Suprapubic skin (tissue), 4 donors: ENCODE measurements around the gene CPNE7. TPM values are rescaled to one million over a fixed set of nuclear protein-coding genes. Genes with fewer than 3 reads are reported as not detected.
A peak's percentile ranks its signal among the peaks of the same experiment; 100 is the strongest.

Experiments
- DNase-seq, 2 donors: peaks; one replicate each; pipeline ENCODE4 v3.0.0-alpha.2; 2019; ENCODE audit warnings: low spot score in 2 of 2
- H3K27ac ChIP-seq: fragments of 200-600 bp; sonication (generic); one replicate; pipeline ENCODE4 v1.5.1; 2019
- H3K27me3 ChIP-seq: fragments of 200-600 bp; sonication (generic); one replicate; pipeline ENCODE4 v1.5.1; 2019
- H3K36me3 ChIP-seq: fragments of 200-600 bp; sonication (generic); one replicate; pipeline ENCODE4 v1.5.1; 2019
- H3K4me1 ChIP-seq: fragments of 200-600 bp; sonication (generic); one replicate; pipeline ENCODE4 v1.5.1; 2019
- H3K4me3 ChIP-seq: fragments of 200-600 bp; sonication (generic); one replicate; pipeline ENCODE4 v1.5.1; 2019; ENCODE audit warnings: mild to moderate bottlenecking
- H3K9me3 ChIP-seq: fragments of 200-600 bp; sonication (generic); one replicate; pipeline ENCODE4 v1.5.1; 2019
- CTCF ChIP-seq, 2 donors: fragments of 200-600 bp in 1 of 2; fragments of 450-650 bp in 1 of 2; sonication (generic) in 1 of 2; IDR thresholded peaks; one replicate each; pipeline ENCODE4 v1.5.1; 2016 to 2019; ENCODE audit warnings: antibody characterized with exemption in 2 of 2, mild to moderate bottlenecking in 1 of 2, moderate library complexity in 1 of 2
- EP300 ChIP-seq: sonication (generic); formaldehyde crosslinking; IDR thresholded peaks from one replicate; pipeline ENCODE4 v1.6.1; 2017; ENCODE audit warnings: antibody characterized with exemption
- POLR2A ChIP-seq, 2 donors: fragments of 450-650 bp; IDR thresholded peaks; one replicate each; pipeline ENCODE4 v1.6.1; 2017; ENCODE audit warnings: antibody characterized with exemption in 2 of 2, mild to moderate bottlenecking in 2 of 2, moderate library complexity in 2 of 2
- POLR2AphosphoS5 ChIP-seq, 3 donors: sonication (generic); formaldehyde crosslinking; IDR thresholded peaks; one replicate each; pipeline ENCODE4 v1.6.1; 2017; ENCODE audit warnings: antibody characterized with exemption in 3 of 3
- WGBS: methylation state at CpG from one replicate; pipeline ENCODE4 v1.1.5; 2018; 5-methylcytosine and 5-hydroxymethylcytosine counted together
- total RNA-seq, 4 donors: library from RNA; depleted of rRNA; stranded (reverse); fragments of >200 nt; gene quantifications; one replicate each; pipeline ENCODE4 v1.1.0, GENCODE V29; 2016

The CPNE7 gene
- total RNA-seq, result 10 to 100 TPM in 1 of 4 donors, 1 to 10 TPM in 1, under 1 TPM in 1, not detected in 1; 0.51 to 12.9 (median 2.9) TPM

DNA sequence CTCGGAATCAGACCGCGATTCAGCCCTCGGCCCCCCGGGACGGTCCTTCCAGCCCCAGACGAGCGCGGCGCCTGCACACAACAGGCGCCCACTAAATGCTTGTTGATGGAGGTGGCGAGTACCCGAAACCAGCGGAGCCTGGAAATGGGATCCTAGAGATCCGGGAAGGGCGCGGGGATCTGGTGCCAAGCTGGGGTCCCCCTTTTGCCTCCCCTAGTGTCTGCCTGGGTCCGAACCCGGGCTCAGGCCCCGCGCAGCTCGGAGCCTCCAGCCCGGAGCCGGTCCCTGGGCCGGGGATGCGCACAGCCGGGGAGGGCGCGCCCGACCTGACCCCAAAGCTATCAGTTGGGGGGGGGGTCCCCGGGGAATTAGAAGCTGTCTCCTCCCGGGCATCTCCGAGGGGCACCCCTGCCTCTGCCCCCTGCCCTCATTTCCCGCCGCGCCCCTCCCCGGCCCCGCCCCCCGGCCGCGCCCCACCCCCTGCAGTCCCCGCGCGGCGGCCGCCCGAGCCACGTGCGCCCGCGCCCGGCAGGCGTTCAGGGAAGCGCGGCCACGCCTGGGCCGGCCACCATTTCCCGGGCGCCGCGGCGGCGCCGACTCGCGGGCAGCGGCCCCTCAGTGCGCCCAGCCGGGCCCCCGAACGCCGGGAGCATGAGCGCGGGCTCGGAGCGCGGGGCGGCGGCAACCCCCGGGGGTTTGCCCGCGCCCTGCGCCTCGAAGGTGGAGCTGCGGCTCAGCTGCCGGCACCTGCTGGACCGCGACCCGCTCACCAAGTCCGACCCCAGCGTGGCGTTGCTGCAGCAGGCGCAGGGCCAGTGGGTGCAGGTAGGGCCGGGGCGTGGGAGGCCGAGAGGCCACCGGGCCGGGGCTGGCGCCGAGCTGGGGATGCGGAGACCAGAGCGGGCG lies at the start of gene CPNE7:
CPNE7 (plus strand) TSS at position 512 of the 906 bp plus-strand sequence; CDS start at position 652, 140 bp downstream.
- Histone ChIP-seq H3K9me3 (no peaks in the 10 kb centered on the region), H3K4me3 (peak within 1 kb of the TSS; percentile 42), H3K27ac (no peak within 1 kb of the TSS), H3K36me3 (no peaks in the 10 kb centered on the region), H3K4me1 (peaks cover 30% of the 10 kb centered on the region), H3K27me3 (peaks cover 48% of the 10 kb centered on the region)
- DNase-seq, result no peak
- TF ChIP-seq POLR2AphosphoS5 (IDR thresholded peaks at IDR 0.05) (no peak), EP300 (no peak), POLR2A (IDR thresholded peaks at IDR 0.05) (no peak), CTCF (IDR thresholded peaks at IDR 0.05) (no peak)
- no CpG with 5 or more reads among the region's 103 CpGs for WGBS

DNA sequence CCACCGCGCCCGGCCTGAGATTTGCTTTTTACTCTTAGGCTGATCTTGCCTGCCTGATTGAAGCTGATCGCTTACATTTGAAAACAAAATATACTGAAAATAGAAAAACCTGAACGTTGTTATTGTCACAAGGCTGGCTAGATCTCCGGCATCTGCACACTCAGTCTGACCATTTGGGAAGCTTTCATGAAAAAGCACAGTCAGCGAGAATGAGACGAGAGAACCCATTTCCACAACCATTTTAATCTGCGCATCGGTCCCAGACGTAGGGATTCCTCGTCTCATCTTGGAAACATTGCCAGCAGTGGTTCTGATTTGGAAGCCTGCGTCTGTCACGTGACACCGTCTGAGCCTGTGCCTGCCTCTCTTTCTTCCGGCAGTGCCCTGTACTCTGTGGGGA lies 46.5 kb upstream of the CPNE7 start:
- Histone ChIP-seq H3K4me1 (no peaks in the 10 kb centered on the region), H3K9me3 (no peaks in the 10 kb centered on the region), H3K27me3 (no peaks in the 10 kb centered on the region), H3K4me3 (no peak overlapping the region), H3K27ac (no peak overlapping the region), H3K36me3 (peaks cover 95% of the 10 kb centered on the region)
- DNase-seq, result no peak
- TF ChIP-seq EP300 (no peak), POLR2AphosphoS5 (IDR thresholded peaks at IDR 0.05) (no peak), CTCF (IDR thresholded peaks at IDR 0.05) (no peak), POLR2A (IDR thresholded peaks at IDR 0.05) (no peak)
- 91% methylated on average over 16 of the region's 16 CpGs for WGBS

DNA sequence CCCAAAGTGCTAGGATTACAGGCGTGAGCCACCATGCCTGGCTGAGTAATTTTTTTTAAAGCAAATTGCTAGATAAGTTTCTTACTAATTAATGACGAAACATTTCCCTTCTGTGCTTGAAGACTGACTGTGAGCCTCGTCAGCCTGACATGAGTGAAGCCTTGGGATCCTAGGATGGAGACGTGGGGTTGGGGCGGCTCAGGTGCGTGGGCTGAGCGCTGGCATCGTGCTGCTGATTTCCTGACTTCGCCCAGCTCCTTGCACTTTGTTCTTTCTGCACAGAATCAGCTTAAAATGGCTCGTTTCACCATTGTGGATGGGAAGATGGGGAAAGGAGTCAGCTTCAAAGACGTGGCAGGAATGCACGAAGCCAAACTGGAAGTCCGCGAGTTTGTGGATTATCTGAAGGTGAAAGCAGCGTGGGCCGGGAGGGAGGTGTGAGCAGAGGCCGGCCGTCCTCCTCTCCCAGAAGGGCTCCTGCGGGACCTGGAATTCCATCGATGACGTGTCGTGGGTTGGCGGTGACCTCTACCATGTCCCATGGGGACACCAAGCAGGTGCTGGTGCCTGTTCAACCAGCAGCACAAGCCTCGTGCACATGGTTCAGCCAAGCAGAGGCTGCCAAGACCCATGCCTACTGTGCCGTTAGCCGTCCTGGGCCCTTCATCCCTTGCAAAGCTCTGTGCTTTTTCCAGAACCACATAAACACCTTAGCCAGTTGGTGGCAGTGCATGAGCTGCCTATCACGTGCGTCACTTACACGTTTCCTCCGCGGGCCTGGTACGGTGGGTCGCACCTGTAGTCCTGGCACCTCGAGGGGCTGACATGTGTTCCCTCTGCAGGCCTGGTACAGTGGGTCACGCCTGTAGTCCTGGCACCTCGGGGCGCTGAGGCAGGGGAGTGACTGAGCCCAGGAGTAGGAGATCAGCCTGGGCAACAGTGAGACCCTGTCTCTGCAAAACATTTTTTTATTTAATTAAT lies 44.9 kb upstream of the CPNE7 start:
- H3K27ac ChIP-seq, result no peak overlapping the region
- H3K27me3 ChIP-seq, result no peaks in the 10 kb centered on the region
- peaks cover 96% of the 10 kb centered on the region for H3K36me3 ChIP-seq
- H3K4me1 ChIP-seq, result no peaks in the 10 kb centered on the region
- DNase-seq, result no peak
- no peak for TF ChIP-seq EP300
- TF ChIP-seq CTCF (IDR thresholded peaks at IDR 0.05), result no peak
- no peak for TF ChIP-seq POLR2AphosphoS5 (IDR thresholded peaks at IDR 0.05)
- TF ChIP-seq POLR2A (IDR thresholded peaks at IDR 0.05), result no peak
- 93% methylated on average over 34 of the region's 37 CpGs for WGBS
- H3K4me3 ChIP-seq, result no peak overlapping the region
- no peaks in the 10 kb centered on the region for H3K9me3 ChIP-seq

DNA sequence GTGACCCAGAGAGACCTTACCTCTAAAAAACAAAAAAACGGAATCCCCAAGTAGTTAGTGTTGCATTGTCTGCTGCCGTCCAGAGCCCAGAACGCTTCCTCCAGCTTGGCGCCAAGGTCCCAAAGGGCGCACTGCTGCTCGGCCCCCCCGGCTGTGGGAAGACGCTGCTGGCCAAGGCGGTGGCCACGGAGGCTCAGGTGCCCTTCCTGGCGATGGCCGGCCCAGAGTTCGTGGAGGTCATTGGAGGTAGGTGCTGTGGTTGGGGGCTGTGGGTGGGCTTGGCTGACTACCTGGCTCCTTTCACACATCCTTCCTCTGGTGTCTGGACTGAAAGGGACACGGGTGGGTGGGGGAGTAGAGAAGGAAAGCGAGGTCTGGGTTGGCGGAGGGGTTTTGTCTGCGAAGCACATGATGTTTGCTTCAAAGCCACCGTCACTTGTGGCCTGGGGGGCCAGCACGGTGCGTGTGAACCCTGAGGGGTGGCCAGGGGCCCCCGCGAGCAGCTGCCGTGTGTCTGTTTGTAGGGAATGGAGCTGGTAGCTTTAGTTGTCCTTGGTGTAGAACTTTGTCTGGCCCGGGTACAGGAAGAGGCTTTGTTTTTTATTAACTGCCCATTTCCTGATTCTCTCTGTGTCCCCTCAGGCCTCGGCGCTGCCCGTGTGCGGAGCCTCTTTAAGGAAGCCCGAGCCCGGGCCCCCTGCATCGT lies 43.6 kb upstream of the CPNE7 start:
- Histone ChIP-seq H3K4me1 (no peaks in the 10 kb centered on the region), H3K9me3 (no peaks in the 10 kb centered on the region), H3K36me3 (peaks cover 90% of the 10 kb centered on the region), H3K4me3 (no peak overlapping the region), H3K27me3 (no peaks in the 10 kb centered on the region), H3K27ac (no peak overlapping the region)
- TF ChIP-seq POLR2A (IDR thresholded peaks at IDR 0.05) (no peak), CTCF (IDR thresholded peaks at IDR 0.05) (no peak), POLR2AphosphoS5 (IDR thresholded peaks at IDR 0.05) (no peak), EP300 (no peak)
- no peak for DNase-seq
- 89% methylated on average over 27 of the region's 31 CpGs for WGBS
